ENCODE results near the gene ADCY10.
"Not testable (repeated sequence)": the region's sequence is repeated elsewhere in the genome, so short reads cannot be mapped to it uniquely, and the experiment has no call there.

ADCY10 gene

DNA sequence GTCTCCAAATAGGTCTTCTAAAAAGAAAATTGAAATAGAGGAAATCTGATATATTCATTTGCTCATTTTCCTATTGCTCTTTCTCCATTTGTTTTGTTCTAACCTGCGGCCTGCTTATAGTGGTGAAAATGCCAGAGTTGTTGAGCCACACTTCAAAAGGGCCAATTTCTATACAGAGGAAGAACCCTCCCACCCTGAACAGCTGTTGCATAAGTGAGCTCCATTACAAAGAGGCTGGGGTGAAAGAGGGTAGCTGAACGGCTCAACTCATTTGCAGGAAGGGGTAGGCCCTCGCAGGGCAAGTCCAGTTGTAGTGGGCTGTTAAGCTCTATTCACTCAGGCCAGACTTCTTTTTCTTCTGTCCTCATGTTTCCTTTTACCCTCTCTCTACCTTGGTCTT is 8.8 kb downstream of the ADCY10 start:
- no peak for DNase-seq (ENCODE audit: extremely low read depth, low read depth)
- TF ChIP-seq CTCF (IDR thresholded peaks at IDR 0.05; ENCODE audit: low read depth, low read length) = no peak

GRCh38 chr1:167904652-167905130 is 9.2 kb downstream of the ADCY10 start:
- peak; percentile 11 for DNase-seq (ENCODE audit: extremely low read depth, low read depth)
- no peak; the same call in 1 of the 2 replicates for TF ChIP-seq CTCF (IDR thresholded peaks at IDR 0.05; ENCODE audit: low read depth, low read length)

- no peak for TF ChIP-seq CTCF (IDR thresholded peaks at IDR 0.05; ENCODE audit: low read depth, low read length)
- no peak for DNase-seq (ENCODE audit: extremely low read depth, low read depth)
Measured at GRCh38 chr1:167900907-167901306, 13.0 kb downstream of the ADCY10 start.

DNA sequence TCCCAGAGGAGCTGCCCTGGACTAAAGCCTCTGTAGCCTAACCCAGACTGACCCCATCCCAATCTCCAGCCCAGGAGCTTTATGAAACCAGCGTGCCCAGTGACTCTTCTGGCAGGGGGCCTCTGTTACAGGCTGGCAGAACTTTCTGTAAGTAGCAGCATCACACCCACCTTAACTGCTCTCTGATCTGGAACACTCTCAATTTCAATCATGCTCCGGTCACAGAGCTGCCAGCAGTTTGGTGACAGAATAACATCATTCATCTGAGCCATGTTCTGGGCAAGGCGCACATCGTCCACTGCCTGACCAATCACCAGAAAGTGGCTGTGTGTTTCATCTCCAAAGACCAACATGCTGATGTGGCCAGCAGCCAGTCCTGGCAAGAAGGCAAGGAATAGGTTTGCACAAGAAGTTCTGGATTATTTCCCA is 14.7 kb downstream of the ADCY10 start:
- peak; percentile 10 for DNase-seq (ENCODE audit: extremely low read depth, low read depth)
- TF ChIP-seq CTCF (IDR thresholded peaks at IDR 0.05; ENCODE audit: low read depth, low read length) = no peak

GRCh38 chr1:167898578-167899222 is 15.2 kb downstream of the ADCY10 start:
- no peak for DNase-seq (ENCODE audit: extremely low read depth, low read depth)
- no peak for TF ChIP-seq CTCF (IDR thresholded peaks at IDR 0.05; ENCODE audit: low read depth, low read length)

DNA sequence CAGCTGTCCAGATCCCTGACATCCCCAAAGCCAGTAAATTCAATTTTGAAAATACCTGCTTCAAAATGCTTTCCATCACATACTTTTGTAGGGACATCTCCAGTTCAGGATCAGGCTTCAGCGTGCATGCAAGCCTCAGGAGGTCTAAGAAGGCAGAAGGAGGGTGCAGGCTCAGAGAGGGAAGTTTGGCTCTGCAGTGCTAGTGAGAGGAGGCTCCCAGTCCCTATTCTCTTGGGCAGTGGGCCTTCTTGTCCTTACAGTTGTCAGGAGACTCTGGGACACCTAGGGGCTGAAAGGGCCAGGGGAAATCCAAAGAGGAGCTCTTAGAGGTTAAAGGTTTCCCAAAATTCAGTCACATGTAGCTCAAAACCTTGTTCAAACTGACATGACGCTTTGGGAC is 20.1 kb downstream of the ADCY10 start:
- no peak for TF ChIP-seq CTCF (IDR thresholded peaks at IDR 0.05; ENCODE audit: low read depth, low read length)
- no peak for DNase-seq (ENCODE audit: extremely low read depth, low read depth)

- no peak for TF ChIP-seq CTCF (IDR thresholded peaks at IDR 0.05; ENCODE audit: low read depth, low read length)
- DNase-seq (ENCODE audit: extremely low read depth, low read depth) = no peak
Measured at GRCh38 chr1:167890400-167890799, 23.5 kb downstream of the ADCY10 start.

GRCh38 chr1:167887187-167887586 is 26.7 kb downstream of the ADCY10 start:
- DNase-seq (ENCODE audit: extremely low read depth, low read depth) = not testable (repeated sequence)
